ENCODE measurements around the gene VKORC1. TPM values are rescaled to one million over a fixed set of nuclear protein-coding genes. Genes with fewer than 3 reads are reported as not detected.

The VKORC1 gene
- total and polyA plus RNA-seq, 2 of the 8 experiments (the other 6 are each of a cell fraction or from before 2014, with no cell fraction given): 84.1 to 483 TPM

- H3K79me1 ChIP-seq (ENCODE audit: low read depth, low read length): peaks cover 4% of the 10 kb centered on the region
- no peak overlapping the region for H3K27ac ChIP-seq (ENCODE audit: low read depth, low read length)
- no peak overlapping the region for H3K18ac ChIP-seq (ENCODE audit: extremely low read depth, low read length)
- H3K9ac ChIP-seq (replicated peaks in 1 of 4; ENCODE audit: extremely low read depth in 1 of 4, low read depth in 3 of 4, low read length in 3 of 4): no peak overlapping the region
- H3K4me1 ChIP-seq (replicated peaks in 1 of 4; ENCODE audit: control insufficient read depth in 3 of 4, insufficient read depth in 4 of 4, low read length in 3 of 4): peaks cover 0 to 28% (median 24%) of the 10 kb centered on the region in 4 experiments; a peak in 6 of 7 replicates
- H3K79me2 ChIP-seq (ENCODE audit: control insufficient read depth in 1 of 2, insufficient read depth in 2 of 2, low read length in 2 of 2): peaks cover 0 to 14% of the 10 kb centered on the region in 2 experiments; a peak in 2 of 4 replicates
- ChIA-PET CTCF (ENCODE audit: partially characterized antibody) (interaction anchor here (1.4 to 2.1 kb wide), 3 partner anchors 10 to 15 kb away, joined by 4 to 6 read pairs (median 6); no protein-coding TSS in a partner anchor), POLR2A (ENCODE audit: partially characterized antibody) (interaction anchor here (0.6 to 34.9 kb wide), 8 partner anchors 7 to 55 kb away, joined by 3 to 713 read pairs (median 6); partner anchors contain the start of genes BCKDK, FUS, KAT8 and PRSS36)
- no peak overlapping the region for H4K5ac ChIP-seq (ENCODE audit: insufficient read length, low read depth, low read length)
- peaks cover 2 to 6% of the 10 kb centered on the region in 2 experiments for H4K20me1 ChIP-seq (replicated peaks in 1 of 2; ENCODE audit: control insufficient read depth in 1 of 2, insufficient read depth in 2 of 2, low read length in 2 of 2)
- H3K23ac ChIP-seq (ENCODE audit: insufficient read length): no peak overlapping the region
- no peaks in the 10 kb centered on the region; the same call in 1 of the 2 replicates for H3K23me2 ChIP-seq (ENCODE audit: low read depth, low read length)
- H2AK5ac ChIP-seq (ENCODE audit: low read depth, low read length): no peak overlapping the region
- no peak overlapping the region for H2BK15ac ChIP-seq (ENCODE audit: low read length)
- DNase-seq (ENCODE audit: low read depth in 1 of 2, low spot score in 2 of 2) (no peak), FAIRE-seq (no peak)
- no peaks in the 10 kb centered on the region for H3K9me3 ChIP-seq (ENCODE audit: insufficient read depth in 2 of 2, low read depth in 1 of 2, low read length in 1 of 2)
- WGBS, 2 experiments (ENCODE audit: extremely low coverage in 1 of 2, insufficient coverage in 1 of 2, insufficient read length in 1 of 2, insufficient replicate concordance in 2 of 2, low coverage in 1 of 2, low lambda C conversion rate in 2 of 2, missing lambda C conversion rate in 1 of 2): 91% methylated on average over 14 of the region's 14 CpGs; no CpG with 5 or more reads in 1 of the 2 experiments
- H3K14ac ChIP-seq (ENCODE audit: insufficient read length): no peak overlapping the region
- H2AFZ ChIP-seq (ENCODE audit: low read length): no peak overlapping the region
- no peak overlapping the region for H3K4ac ChIP-seq (replicated peaks; ENCODE audit: insufficient read length, low read depth, low read length)
- no peak overlapping the region for H2BK12ac ChIP-seq (ENCODE audit: low read depth, low read length)
- H3K4me2 ChIP-seq (ENCODE audit: insufficient read depth in 1 of 2, low read depth in 2 of 2, low read length in 2 of 2): no peak overlapping the region
- H3K36me3 ChIP-seq (ENCODE audit: control insufficient read depth in 2 of 4, insufficient read depth in 4 of 4, low read length in 3 of 4): peaks cover 14 to 29% (median 19%) of the 10 kb centered on the region in 4 experiments
- H2BK20ac ChIP-seq (ENCODE audit: low read length): no peak overlapping the region
- H2BK5ac ChIP-seq (ENCODE audit: low read depth, low read length): no peak overlapping the region
- no peak overlapping the region for H4K8ac ChIP-seq (ENCODE audit: extremely low read depth, insufficient read depth, low read length)
- H3K4me3 ChIP-seq (ENCODE audit: extremely low read depth in 1 of 4, insufficient read depth in 2 of 4, low read depth in 3 of 4, low read length in 4 of 4): no peak overlapping the region
- no peak overlapping the region for H3K56ac ChIP-seq (replicated peaks; ENCODE audit: insufficient read length, low read depth, low read length)
- no peaks in the 10 kb centered on the region for H3K27me3 ChIP-seq (replicated peaks in 1 of 4; ENCODE audit: control insufficient read depth in 3 of 4, extremely low read depth in 1 of 4, insufficient read depth in 3 of 4, low read length in 3 of 4)
- H2BK120ac ChIP-seq (replicated peaks; ENCODE audit: low read depth, low read length): no peak overlapping the region
- H4K91ac ChIP-seq (replicated peaks; ENCODE audit: insufficient read length, low read length): no peak overlapping the region
- TF ChIP-seq TCF12 (IDR thresholded peaks at IDR 0.05; ENCODE audit: low read depth, low read length) (no peak), BACH1 (IDR thresholded peaks at IDR 0.05; ENCODE audit: low read length) (no peak), GABPA (IDR thresholded peaks at IDR 0.05; ENCODE audit: borderline replicate concordance, insufficient read depth, low read length) (no peak), RFX5 (IDR thresholded peaks at IDR 0.05; ENCODE audit: borderline replicate concordance, low read depth, low read length) (no peak), SP1 (IDR thresholded peaks at IDR 0.05; ENCODE audit: low read depth, low read length) (no peak), E2F6 (IDR thresholded peaks at IDR 0.05) (no peak), KDM4A (IDR thresholded peaks at IDR 0.05; ENCODE audit: low read depth, low read length, severe bottlenecking) (no peak), CTCF (IDR thresholded peaks at IDR 0.05; ENCODE audit: control extremely low read depth in 1 of 3, insufficient read depth in 1 of 3, low read depth in 1 of 3, low read length in 3 of 3) (no peak)
Observed at GRCh38 chr16:31128711-31129567, 34.3 kb upstream of the VKORC1 start.
